PFSK-1 (cell line): ENCODE measurements around the gene CD247.

ENCODE experiments used
- FOXP2 ChIP-seq: optimal IDR thresholded peaks from 2 replicates; pipeline ENCODE3; 2011; ENCODE audit warnings: borderline replicate concordance, control low read depth, inconsistent platforms; ENCODE audit not compliant: insufficient read depth; ENCODE audit errors: extremely low read length, extremely low read depth
- POLR2AphosphoS5 ChIP-seq: IDR thresholded peaks from 2 replicates; pipeline ENCODE4 v1.6.1; 2012; ENCODE audit warnings: low read depth, mild to moderate bottlenecking, control low read depth, low read length, moderate library complexity
- REST ChIP-seq, 2 experiments: IDR thresholded peaks; 2 replicates each; pipeline versions ENCODE4 v1.6.1 to v1.8.0; 2011 to 2012; ENCODE audit warnings: low read depth in 2 of 2, low read length in 2 of 2, control low read depth in 1 of 2, inconsistent platforms in 1 of 2, mild to moderate bottlenecking in 1 of 2, moderate library complexity in 1 of 2; ENCODE audit not compliant: insufficient read depth in 1 of 2
- SIN3A ChIP-seq: IDR thresholded peaks from 2 replicates; pipeline ENCODE4 v1.6.1; 2012; ENCODE audit warnings: mild to moderate bottlenecking, low read length, moderate library complexity, borderline replicate concordance; ENCODE audit not compliant: insufficient read depth
- TAF1 ChIP-seq: IDR thresholded peaks from 2 replicates; pipeline ENCODE4 v1.6.1; 2012; ENCODE audit warnings: low read length, control low read depth, borderline replicate concordance; ENCODE audit not compliant: insufficient read depth

GRCh38 chr1:167504467-167504827 lies 13.9 kb downstream of the CD247 start:
- TF ChIP-seq TAF1 (no peak), REST (IDR thresholded peaks at IDR 0.05; ENCODE audit: insufficient read depth in 1 of 2, low read depth in 2 of 2, low read length in 2 of 2) (no peak), POLR2AphosphoS5 (no peak), SIN3A (no peak), FOXP2 (no peak)
